ENCODE data around the gene ELMO3.

Gene ELMO3, protein sequence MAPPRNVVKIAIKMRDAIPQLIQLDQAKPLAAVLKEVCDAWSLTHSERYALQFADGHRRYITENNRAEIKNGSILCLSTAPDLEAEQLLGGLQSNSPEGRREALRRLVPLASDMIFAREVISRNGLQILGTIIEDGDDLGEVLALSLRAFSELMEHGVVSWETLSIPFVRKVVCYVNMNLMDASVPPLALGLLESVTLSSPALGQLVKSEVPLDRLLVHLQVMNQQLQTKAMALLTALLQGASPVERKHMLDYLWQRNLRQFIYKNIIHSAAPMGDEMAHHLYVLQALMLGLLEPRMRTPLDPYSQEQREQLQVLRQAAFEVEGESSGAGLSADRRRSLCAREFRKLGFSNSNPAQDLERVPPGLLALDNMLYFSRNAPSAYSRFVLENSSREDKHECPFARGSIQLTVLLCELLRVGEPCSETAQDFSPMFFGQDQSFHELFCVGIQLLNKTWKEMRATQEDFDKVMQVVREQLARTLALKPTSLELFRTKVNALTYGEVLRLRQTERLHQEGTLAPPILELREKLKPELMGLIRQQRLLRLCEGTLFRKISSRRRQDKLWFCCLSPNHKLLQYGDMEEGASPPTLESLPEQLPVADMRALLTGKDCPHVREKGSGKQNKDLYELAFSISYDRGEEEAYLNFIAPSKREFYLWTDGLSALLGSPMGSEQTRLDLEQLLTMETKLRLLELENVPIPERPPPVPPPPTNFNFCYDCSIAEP

DNA sequence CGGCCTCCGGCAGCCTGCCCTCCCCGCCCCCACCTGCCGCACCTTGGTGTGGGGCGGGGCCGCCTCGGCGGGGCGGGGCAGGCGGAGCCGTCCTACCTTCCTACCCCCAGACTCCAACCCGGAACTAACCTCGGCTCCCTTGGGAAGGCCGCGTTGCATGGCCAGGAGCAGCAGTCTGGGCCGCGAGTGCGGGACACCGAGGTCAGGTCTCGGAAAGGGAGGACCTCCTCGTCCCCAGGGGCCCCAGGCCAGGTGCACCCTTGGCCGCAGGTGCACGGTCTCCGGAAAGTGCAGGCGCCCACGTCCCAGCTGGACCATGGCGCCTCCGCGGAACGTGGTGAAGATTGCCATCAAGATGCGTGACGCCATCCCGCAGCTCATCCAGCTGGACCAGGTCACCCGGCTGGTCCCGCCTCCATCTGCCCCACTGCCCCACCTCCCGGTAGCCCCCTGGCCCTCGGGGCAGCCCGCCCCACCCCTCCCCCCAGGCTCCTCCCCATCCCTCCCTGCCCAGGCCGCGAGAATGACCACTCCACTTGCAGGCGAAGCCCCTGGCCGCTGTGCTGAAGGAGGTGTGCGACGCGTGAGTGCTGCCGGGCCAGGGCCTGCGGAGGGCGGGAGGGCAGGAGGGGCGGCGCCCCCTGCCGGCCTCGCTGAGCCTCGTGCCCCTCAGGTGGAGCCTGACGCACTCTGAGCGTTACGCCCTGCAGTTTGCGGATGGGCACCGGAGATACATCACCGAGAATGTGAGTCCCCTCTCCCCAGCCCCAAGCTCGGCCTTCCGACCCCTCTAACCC lies at the start of gene ELMO3:
Gene ELMO3, plus strand, starts transcription at position 121 of the 797 bp plus-strand sequence. Its CDS starts 196 bp downstream, at position 317.
- no peak for DNase-seq

DNA sequence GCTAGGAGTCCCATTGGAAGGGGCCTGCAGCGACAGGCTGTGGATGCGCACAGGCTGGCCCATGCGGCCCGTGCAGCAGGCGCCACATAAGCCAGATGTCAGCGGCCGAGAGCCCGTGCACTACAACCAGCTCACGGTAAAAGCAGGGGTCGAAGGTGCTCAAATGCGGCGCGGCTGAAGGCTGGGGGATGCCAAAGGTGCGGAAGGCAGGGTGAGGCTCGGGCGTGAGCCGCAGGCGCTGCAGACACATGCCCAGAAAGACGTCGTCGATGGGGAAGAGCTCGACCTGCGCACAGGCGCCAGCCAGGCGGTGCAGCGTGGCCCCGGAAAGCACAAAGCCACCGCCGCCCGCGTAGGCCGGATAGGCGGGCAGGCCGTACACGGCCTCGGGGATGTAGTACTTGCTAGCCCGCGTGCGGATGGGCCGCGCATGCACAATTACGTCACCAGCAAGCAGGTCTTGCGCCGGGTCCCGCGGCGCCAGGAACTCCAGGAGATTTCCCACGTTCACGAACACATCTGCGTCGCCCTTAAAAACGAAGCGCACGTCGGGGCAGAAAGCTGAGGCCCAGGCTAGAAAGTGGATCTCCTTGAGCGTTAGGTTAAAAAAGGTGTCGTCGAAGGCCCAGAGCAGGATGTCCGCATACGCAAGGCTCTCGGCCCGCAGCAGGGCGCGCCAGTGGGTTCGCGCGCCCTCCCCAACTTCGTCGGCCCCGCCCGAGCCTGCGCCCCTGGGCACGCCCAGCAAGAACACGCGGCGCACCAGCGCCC lies 49.5 kb upstream of the ELMO3 start:
- DNase-seq, result peak; percentile 31

DNA sequence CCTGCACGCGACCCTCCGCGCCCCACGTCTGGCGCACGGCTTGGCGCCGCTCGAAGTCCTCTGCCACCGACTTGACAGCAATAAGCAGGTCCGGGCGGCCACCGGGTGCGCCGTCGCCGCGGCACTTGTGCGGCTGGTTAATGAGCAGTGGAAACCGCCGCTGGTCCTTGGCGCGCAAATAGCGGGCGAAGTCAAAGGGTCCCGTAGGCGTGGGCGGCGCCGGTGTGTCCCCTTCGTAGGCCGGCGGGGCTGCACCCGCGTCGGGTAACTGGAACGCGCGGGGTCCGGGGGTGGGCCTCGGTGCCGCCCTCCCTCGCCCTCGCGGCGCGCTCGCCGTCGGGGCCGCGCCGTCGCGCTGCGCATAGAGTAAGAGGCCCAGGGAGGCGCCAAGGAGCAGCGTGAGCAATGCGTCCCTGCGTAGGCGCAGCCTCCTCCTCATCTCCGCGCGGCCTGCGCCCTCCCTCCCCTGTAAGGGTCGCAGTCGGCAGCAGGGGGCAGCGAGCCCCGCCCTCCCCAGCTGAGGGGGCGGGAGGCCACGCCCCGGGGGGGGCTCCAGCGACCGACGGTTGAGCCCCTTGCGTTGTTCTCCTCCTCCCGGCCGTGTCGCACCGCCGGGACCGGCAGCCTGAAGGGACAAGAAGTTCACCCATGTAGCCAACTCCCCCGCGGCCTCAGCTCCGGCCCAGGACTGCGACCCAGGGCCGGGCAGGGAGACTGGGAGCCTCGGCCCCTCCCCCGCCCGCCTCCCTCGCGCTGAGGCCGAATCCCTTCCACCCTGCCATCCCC lies 48.7 kb upstream of the ELMO3 start:
- DNase-seq, result peak; percentile 53

DNA sequence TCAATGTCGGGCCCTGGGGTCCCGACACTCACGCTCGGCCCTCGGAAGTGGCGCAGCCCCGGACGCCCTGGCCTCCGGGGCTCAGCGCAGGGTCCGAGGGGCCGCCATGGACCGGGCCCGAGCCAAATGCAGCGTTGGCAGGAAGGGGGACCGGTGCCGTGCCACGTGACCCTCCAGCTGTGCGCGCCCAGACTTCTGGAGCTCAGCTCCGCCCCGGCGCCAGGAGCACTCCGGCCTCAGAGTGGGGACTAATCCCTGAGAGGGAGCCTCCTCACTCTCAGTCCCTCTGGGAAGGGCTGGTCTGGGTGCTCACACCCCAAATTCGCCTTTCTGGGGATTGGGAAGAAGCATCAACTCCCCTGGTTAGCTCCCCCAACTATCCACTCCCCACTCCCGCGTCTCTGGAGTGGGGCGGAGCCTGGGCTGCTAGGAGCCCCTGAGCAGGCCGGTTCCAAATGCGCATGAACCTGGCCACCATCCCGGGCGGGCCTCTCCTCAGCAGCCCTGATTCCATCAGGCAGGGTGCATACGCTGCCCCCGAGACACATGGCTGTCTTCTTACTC lies 48.0 kb upstream of the ELMO3 start, which contains the start of gene B3GNT9:
Gene B3GNT9, minus strand, starts transcription at position 166 of the 564 bp plus-strand sequence. CDS start 513 bp downstream, outside the sequence.
- DNase-seq, result peak; percentile 73

DNA sequence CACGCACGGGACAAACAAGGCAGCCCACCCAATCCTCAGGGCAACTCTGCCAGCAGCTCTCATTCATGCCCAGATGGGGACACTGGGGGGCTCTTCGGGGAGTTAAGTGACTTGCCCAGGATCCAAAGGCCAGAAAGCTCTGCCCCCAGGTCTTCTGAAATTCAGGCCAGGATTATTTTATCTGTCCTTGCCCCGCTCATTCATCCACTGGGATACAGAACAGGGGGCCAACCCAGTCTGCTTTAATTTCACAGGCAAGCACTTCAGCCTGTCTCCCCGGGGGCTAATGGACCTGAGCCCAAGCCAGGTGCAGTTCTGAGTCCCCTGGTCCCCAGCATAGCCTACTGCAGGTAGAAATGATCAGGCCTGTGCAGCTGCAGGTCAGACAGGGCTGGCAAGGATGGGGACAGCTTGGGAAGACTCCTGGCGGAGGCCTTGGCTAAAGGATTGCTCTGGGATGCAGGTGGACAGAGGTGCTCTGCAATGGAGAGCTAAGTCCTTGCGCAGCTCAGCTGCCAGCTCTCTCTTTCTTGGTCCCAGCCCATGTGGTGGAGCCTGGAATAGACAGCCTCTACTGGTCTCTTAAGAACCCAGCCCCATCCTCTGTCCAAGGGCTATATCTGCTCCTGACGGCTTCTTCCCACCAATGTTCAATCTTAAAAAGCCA lies 47.4 kb upstream of the ELMO3 start:
- DNase-seq, result peak; percentile 94

DNA sequence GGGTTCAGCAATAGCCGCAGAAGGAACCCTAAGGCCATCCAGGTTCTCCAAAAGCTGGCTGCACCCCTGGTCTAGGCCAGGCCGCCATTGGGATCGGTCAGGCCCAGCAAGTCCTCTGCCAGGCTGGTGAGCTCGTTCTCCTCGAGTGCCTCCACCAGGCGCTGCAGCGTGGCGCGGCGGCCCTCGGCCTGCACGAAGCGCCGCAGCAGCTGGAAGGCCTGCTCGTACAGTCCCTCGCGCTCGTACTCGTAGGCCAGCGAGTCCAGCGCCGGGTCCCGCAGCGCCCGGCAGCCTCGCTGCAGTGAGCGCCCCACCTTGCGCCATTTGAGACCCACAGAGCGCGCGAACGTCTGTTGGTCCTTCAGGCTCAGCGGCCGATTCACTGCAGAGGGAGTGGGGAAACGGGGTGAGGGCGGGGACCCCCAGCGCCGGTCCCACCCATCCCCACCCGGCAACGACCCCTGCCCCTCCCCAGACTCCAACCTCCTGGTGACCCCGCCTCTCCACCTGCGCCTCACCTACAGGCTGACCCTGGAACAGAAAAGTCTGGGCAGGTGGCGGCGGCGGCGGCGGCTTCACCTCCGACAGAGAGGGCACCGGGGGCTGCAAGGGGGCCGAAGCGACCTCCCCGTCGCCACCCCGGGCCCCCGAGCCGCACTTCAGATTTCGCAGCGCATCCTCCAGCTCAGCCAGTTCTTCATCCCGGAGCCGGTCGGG lies 44.2 kb upstream of the ELMO3 start:
- DNase-seq, result peak; percentile 35

DNA sequence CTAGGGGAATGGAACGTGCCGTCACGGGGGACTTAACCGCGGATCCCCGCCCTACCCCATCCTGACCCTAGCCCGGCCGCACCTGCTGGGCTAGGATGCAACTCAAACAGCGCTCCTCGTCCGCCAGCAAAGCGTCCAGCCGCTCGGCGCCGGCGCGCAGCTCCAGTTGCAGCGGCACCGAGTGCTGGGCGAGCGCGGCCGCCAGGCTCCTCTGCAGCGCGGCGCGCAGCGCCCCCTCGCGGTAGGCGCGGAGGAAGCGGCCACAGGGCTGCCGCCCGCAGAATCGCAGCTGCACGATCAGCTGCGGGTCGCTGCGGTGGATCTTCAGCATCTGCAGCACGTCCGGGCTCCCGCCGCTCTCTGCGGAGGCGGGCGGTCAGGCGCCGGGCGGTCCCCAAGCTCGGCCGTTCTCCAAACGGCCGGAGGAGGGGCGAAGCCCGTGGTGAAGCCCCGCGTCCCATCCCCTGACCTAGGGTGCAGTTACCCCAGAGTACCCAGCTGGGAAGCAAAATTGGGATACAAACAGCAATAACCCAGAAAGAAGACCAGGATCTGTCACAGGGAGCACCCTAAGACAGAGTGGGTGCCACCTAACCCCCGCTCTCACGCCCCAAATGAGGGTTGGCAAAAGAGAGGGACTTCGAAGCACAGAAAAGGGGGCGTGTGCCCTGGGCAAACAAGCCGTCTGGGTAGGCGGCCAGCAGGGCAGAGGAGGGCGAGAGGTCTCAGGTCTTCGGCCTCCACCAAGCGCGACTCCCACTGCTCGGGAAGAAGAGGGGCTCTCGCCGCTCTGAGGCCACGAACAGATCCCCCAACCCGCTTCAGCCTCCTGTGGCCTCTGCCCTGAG lies 43.4 kb upstream of the ELMO3 start:
- DNase-seq, result peak; percentile 100

DNA sequence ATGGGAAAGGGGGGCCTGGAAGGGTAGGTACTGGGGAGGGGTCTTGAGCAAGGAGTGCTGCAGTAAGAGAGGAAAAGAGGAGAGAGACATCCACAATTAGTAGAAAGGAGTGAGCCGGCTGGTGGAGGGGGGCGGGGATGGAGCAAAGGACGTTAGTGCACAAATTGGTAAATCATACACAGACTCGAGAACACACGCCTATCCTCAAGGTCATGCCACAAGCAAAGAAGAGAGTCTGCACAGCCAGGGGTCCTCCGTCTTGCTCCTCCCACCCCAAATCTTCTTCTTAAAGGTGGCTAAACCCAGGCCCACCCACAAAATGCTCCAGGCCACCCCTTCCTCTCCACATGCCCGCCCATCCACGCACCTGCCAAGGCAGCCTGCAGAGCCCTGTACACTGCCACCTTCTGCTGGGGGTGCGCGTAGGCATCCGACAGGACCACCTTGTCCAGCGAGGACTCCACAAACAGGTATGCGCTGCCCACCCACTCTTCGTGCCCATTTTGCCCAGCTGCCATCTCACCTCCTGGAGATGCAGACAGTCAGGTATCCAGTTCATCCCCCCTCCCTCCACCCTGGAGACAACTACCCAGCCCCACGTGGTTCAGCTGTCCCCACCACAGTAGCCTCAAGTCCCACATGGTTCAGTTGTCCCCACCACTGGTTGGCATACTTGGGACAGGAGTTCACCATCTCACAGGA lies 42.6 kb upstream of the ELMO3 start:
- DNase-seq, result peak; percentile 77

DNA sequence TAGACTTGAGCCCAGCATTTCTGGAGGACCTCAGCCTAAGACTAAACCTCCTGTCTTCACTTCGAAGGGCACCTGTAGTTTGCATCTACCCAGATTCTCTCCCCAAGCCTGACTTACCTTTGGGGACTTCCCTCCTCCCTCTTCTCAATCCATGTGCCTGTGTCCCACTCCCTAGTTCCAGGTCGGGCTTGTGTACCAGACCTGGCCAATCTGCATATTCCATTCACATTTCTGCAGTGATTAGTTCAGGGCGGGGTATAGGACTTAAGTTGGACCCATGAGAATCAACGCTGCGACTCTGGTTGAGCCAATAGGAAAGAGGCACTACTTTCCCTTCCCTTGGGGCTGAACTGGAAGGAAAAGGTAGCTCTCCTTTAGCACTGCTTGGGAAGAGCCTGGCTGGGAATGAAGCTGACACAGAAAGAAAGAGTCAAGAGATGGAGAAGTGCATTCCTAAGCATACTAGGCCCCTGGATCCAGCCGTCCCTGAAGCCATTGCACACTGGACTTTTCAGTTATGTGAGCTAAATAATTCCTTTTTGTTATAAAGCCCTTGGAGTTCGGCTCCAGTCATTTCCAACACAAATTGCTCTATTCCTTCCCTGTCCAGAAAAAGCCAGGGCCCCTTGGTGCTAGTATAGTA lies 41.7 kb upstream of the ELMO3 start:
- DNase-seq, result no peak

DNA sequence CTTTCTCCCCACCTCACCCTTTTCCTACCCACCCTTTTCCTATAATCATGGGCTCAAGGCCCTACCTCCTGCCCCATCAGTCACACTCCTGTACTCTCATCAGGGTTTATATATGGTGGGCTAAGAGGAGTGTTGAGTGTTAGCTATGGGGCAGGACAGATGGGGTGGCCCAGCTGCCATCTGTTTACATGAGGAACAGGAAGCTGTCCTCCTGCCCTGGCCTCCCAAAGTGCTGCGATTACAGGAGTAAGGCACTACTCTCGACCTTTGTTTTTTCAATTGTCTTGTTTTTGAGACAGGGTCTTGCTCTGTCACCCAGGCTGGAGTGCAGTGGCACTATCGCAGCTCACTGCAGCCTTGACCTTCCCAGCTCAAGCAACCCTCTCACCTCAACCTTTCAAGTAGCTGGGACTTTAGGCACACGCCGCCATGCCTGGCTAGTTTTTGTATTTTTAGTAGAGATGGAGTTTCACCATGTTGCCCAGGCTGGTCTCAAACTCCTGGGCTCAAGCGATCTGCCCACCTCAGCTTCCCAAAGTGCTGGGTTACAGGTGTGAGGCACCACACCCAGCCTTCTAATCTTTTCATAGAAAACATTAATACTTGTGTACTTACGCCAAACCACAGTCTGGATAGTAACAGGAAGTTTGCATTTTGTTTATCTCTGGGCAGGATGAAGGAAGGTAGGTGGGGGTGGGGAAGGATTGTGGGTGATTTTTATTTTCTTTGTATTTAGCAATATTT lies 40.9 kb upstream of the ELMO3 start:
- no peak for DNase-seq

DNA sequence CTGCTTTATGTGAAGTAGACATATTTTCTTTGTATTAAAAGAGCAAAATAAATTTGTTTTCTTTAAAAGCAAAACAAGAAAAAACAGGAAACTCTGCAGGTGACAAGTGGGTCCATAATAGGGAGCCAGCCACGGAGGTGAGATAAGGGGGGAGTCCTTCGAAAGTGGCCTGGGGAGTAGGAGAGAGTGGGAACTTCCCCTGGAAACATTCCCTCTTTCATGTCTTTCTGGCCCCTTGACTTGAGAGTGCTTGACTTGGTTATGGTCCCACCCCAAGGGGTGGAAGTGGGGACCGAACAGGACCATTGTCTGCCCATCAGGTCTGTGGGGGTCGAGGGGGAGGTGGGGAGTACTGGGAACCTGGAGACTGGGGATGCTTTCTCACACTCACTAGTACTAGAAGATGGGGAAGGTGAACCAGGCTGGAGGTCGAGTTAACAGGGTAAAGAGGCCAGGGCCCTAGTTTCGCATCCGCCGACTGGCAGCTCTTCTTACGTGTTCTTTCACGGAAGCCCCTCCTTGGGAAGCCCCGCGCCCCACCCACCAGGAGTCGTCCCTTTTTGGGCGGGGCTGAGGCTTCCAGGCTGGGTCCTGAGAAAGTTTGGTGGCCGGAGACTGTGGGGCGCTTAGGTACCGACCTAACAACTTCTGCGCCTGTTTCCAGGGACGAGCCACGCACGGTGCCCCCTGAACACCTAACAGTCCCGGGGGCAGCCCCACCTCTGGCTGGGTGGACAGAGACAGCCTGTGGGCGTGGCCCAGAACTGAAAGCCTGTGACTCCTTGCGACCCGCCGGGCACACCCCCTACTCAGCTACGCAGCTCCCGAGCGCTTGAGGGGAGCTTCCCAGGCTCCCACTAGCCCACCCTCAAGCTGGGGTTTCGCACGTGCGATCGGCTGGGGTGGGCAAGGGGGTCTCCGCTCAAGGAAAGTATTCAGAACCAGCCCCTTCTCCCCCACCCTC lies 40.0 kb upstream of the ELMO3 start:
- peak; percentile 85 for DNase-seq

DNA sequence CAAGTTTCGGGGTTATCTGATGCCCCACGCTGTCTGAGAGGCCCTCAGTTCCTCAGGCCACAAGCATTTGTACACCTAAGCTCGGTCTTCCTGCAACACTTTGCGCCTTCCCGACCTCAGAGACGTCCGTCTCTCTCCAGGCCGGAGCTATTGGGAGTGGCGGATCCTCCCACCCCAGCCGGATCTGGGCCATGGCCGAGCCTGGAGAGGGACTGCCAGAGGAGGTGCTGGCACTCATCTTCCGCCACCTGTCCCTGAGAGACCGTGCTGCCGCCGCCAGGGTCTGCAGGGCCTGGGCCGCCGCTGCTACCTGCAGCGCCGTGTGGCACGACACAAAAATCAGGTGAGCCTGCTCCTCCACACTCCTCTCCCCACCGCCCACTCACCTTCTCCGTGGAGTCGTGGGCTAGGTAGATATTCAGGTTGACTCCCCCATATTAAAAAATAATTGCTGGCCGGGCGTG lies 37.3 kb upstream of the ELMO3 start:
- peak; percentile 40 for DNase-seq

DNA sequence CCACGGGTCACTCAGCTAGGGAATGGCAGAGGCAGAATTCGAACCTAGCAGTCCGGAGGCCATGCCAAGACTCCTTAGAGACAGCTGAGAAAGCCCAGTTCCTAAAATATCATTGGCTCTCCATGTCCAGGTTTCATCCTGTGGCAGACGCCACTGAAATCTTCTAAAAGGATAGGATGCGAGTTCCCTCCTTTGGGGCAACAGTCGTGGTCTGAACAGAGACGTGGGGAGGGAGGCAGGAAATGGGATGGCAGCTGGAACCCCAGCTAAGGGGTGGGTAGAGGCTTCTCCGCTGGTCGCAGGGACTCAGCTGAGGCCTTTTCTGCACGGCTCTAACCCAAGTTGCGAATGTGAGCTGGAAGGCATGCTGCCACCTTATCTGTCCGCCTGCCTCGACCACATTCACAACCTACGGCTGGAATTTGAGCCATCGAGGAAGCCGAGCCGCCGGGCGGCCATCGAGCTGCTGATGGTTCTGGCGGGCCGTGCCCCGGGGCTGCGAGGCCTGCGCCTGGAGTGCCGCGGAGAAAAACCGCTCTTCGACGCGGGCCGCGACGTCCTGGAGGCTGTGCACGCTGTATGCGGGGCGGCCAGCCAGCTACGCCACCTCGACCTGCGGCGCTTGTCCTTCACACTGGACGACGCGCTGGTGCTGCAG lies 36.3 kb upstream of the ELMO3 start:
- DNase-seq, result peak; percentile 92

DNA sequence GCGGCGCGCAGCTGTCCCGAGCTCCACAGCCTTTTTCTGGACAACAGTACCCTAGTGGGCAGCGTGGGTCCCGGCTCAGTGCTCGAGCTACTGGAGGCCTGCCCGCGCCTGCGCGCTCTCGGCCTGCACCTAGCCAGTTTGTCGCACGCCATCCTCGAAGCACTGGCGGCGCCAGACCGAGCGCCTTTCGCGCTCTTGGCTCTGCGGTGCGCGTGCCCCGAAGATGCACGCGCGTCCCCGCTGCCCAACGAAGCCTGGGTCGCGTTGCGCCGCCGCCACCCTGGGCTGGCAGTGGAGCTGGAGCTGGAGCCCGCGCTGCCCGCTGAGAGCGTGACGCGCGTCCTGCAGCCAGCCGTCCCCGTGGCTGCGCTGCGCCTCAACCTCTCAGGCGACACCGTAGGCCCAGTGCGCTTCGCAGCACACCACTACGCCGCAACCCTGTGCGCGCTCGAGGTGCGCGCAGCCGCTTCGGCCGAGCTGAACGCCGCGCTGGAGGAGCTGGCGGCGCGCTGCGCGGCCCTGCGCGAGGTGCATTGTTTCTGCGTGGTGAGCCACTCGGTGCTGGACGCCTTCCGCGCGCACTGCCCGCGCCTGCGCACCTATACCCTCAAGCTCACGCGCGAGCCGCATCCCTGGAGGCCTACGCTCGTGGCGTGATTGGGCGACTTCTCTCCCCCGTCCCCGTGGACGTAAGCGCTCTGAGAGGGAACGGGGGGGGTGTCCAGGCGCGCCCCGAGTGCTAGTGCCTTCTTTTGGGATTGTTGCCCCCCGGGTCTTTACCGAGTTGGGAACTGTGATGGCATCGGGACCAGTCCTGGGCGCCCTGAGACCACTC lies 35.5 kb upstream of the ELMO3 start:
- DNase-seq, result peak; percentile 42

Data from 8988T (cell line).